Endothelial cell of umbilical vein (primary cell): ENCODE data around the gene DIS3L2. TPM values are rescaled to one million over a fixed set of nuclear protein-coding genes. Genes with fewer than 3 reads are reported as not detected.

Source experiments
- BruUV-seq: library from RNA; stranded (reverse); fragments of 400-500 nt; replicated peaks from 2 replicates; lab custom pipeline; 2021; lab: Mats Ljungman, UMichigan
- CTCF ChIA-PET: fragments of 300-600, 350-600 bp; sonication (Branson Sonifier 250); formaldehyde crosslinking; loops from one replicate; lab custom pipeline; 2021; ENCODE audit warnings: antibody characterized with exemption, inconsistent platforms; lab: Charles Lee
- POLR2A ChIA-PET: fragments of 300-600, 350-600 bp; sonication (Branson Sonifier 250); formaldehyde crosslinking; loops from one replicate; lab custom pipeline; 2021; ENCODE audit warnings: antibody characterized with exemption, inconsistent platforms; lab: Charles Lee
- DNase-seq: peaks from one replicate; pipeline ENCODE4 v3.0.0-alpha.2; 2011; ENCODE audit warnings: low read depth, low spot score
- FAIRE-seq: peaks from 2 replicates; lab custom pipeline; 2011; peaks lifted over from hg19 to GRCh38; lab: Jason Lieb, UNC
- H2AFZ ChIP-seq: 2 replicates; pipeline ENCODE4 v1.6.0; 2012; ENCODE audit warnings: low read depth, low read length, control low read depth, inconsistent platforms
- H3K27ac ChIP-seq: 2 replicates; pipeline ENCODE4 v1.5.1; 2011; ENCODE audit warnings: low read depth, mild to moderate bottlenecking, control low read depth, low read length, moderate library complexity; ENCODE audit not compliant: insufficient read depth
- H3K27me3 ChIP-seq, 2 experiments: 2 replicates each; pipeline versions ENCODE4 v1.6.0 to v1.6.1; 2011; ENCODE audit warnings: low read length in 2 of 2, mixed read lengths in 1 of 2; ENCODE audit not compliant: control insufficient read depth in 2 of 2, insufficient read depth in 2 of 2
- H3K36me3 ChIP-seq, 2 experiments: 2 replicates in 1 of 2; 3 replicates in 1 of 2; pipeline ENCODE4 v1.5.1; 2011; ENCODE audit warnings: low read length in 2 of 2, mild to moderate bottlenecking in 1 of 2, moderate library complexity in 1 of 2; ENCODE audit not compliant: control insufficient read depth in 2 of 2, insufficient read depth in 2 of 2; ENCODE audit errors: extremely low read depth in 1 of 2
- H3K4me1 ChIP-seq: 3 replicates; pipeline ENCODE4 v1.5.1; 2011; ENCODE audit warnings: mild to moderate bottlenecking, low read length; ENCODE audit not compliant: control insufficient read depth, insufficient read depth; ENCODE audit errors: extremely low read depth
- H3K4me2 ChIP-seq: 2 replicates; pipeline ENCODE4 v1.6.1; 2011; ENCODE audit warnings: low read length, control low read depth, mixed read lengths; ENCODE audit not compliant: insufficient read depth
- H3K4me3 ChIP-seq, 3 experiments: fragments of 200-600 bp in 1 of 3; sonication (generic), shearing (Covaris generic) in 1 of 3; replicated peaks in 1 of 3; 2 replicates each; pipeline ENCODE4 v1.5.1; 2011 to 2016; ENCODE audit warnings: control low read depth in 3 of 3, low read length in 3 of 3, mild to moderate bottlenecking in 2 of 3, inconsistent platforms in 1 of 3, low read depth in 1 of 3, moderate library complexity in 1 of 3; ENCODE audit not compliant: insufficient read depth in 1 of 3
- H3K79me2 ChIP-seq: 2 replicates; pipeline ENCODE4 v1.6.0; 2012; ENCODE audit warnings: low read length, inconsistent platforms; ENCODE audit not compliant: control insufficient read depth, insufficient read depth
- H3K9ac ChIP-seq: replicated peaks from 2 replicates; pipeline ENCODE3; 2011; ENCODE audit warnings: low read length, control low read depth; ENCODE audit not compliant: insufficient read depth; ENCODE audit errors: extremely low read depth
- H3K9me1 ChIP-seq: replicated peaks from 3 replicates; pipeline ENCODE4 v1.6.0; 2011; ENCODE audit warnings: mild to moderate bottlenecking, low read length; ENCODE audit not compliant: control insufficient read depth, insufficient read depth; ENCODE audit errors: extremely low read depth
- H3K9me3 ChIP-seq: replicated peaks from 2 replicates; pipeline ENCODE4 v1.5.1; 2012; ENCODE audit warnings: low read length, inconsistent platforms; ENCODE audit not compliant: control insufficient read depth, insufficient read depth
- H4K20me1 ChIP-seq: replicated peaks from 2 replicates; pipeline ENCODE3; 2011; ENCODE audit warnings: mild to moderate bottlenecking, low read length; ENCODE audit not compliant: control insufficient read depth, insufficient read depth; ENCODE audit errors: extremely low read depth
- EZH2 ChIP-seq: IDR thresholded peaks from 2 replicates; pipeline ENCODE4 v1.6.1; 2012; ENCODE audit warnings: borderline replicate concordance, low read depth, mild to moderate bottlenecking, moderate library complexity, low read length, inconsistent platforms; ENCODE audit not compliant: severe bottlenecking
- FOS ChIP-seq: IDR thresholded peaks from 2 replicates; pipeline ENCODE4 v1.6.1; 2011; ENCODE audit warnings: mild to moderate bottlenecking, low read length, moderate library complexity, borderline replicate concordance; ENCODE audit not compliant: insufficient read depth
- GATA2 ChIP-seq: IDR thresholded peaks from 2 replicates; pipeline ENCODE4 v1.7.0; 2011; ENCODE audit warnings: low read depth, mild to moderate bottlenecking, moderate library complexity, mixed read lengths, low read length; ENCODE audit not compliant: insufficient read length, insufficient read depth
- JUN ChIP-seq: IDR thresholded peaks from 2 replicates; pipeline ENCODE4 v1.6.1; 2011; ENCODE audit warnings: borderline replicate concordance, low read depth; ENCODE audit not compliant: insufficient read length, insufficient read depth
- MYC ChIP-seq: IDR thresholded peaks from one replicate; pipeline ENCODE4 v1.6.1; 2011; ENCODE audit warnings: mild to moderate bottlenecking, low read depth, low read length
- POLR2A ChIP-seq: IDR thresholded peaks from 2 replicates; pipeline ENCODE4 v1.6.1; 2012; ENCODE audit warnings: low read depth, mild to moderate bottlenecking, control low read depth, low read length
- POLR2AphosphoS5 ChIP-seq: IDR thresholded peaks from 2 replicates; pipeline ENCODE4 v1.6.1; 2012; ENCODE audit warnings: low read depth, mild to moderate bottlenecking, control low read depth, low read length, moderate library complexity; ENCODE audit not compliant: insufficient read depth
- dilution Hi-C: fragments of 300-500 bp; cut with MboI; formaldehyde crosslinking; loops from one replicate; pipeline ENCODE4 v1.15.0; 2019; ENCODE audit warnings: low sequenced_read_pairs; ENCODE audit not compliant: extremely low pct_ligation_motif_present
- intact Hi-C: fragments of 100-400 bp; cut with micrococcal nuclease; formaldehyde crosslinking; loops from one replicate; pipeline ENCODE4 v1.10.0; 2022
- polyA plus RNA-seq, 4 experiments: library from polyadenylated mRNA; depleted of rRNA in 3 of 4; stranded (reverse) in 3 of 4; unstranded in 1 of 4; fragments of >200 nt; gene quantifications; 2 replicates each; pipeline versions ENCODE4 v1.2.1 to v1.2.3, GENCODE V29; 2011 to 2012; ENCODE audit warnings: missing spikeins in 1 of 4
- total RNA-seq: library from RNA; stranded (reverse); gene quantifications from 2 replicates; pipeline ENCODE4 v1.2.3, GENCODE V29; 2021
- TF ChIP-seq, protein P1 (sequence below), 2 donors: IDR thresholded peaks; 1 replicate in 1 of 2; 2 replicates in 1 of 2; pipeline ENCODE4 v1.5.1; 2011; ENCODE audit warnings: low read length in 2 of 2, mild to moderate bottlenecking in 2 of 2, moderate library complexity in 2 of 2, control low read depth in 1 of 2, inconsistent platforms in 1 of 2, low read depth in 1 of 2; ENCODE audit not compliant: insufficient read depth in 1 of 2; ENCODE audit errors: extremely low read depth in 1 of 2

DIS3L2 gene
- total and polyA plus RNA-seq, 2 donors (not counting 3 experiments of a cell fraction or from before 2014, with no cell fraction given): 14.6 to 31.2 TPM

DNA sequence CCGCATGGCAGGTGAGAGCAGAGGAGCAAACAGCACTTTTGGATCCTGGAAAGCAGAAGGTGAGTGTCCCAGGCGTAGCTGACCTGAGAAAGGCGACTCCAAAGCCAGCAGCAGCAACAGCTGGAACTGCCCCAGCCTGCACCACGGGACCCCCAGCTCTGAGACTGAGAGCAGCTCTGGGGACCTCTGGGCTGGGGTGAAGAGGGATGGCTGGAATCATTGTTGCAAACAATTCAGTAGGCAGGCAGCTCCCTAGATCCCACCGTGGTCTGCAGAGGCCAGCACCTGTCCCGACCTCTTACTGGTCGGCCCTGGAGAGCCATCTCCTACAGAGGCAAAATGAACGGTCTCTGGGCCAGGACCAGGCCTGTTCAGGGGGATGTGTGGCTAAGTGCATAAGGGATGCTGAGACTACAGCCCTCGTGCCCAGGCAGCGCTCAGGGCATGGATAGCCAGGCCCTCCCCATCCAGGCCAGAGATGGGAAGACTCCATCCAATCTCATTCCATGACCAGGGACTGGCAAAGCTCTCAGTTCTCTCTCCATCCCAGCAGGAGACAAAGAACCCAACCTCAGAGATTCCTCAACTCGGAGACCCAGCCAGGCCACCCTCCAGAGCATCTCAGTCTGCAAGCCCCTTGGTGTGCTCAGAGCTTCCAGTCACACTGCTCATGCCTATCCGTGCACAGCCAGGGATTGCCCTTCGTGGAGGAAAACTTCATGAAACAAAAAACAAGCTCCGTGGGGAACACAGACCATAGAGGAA, 378.8 kb downstream of the DIS3L2 start:
- DNase-seq: no peak
- Histone ChIP-seq H3K9me3 (no peaks in the 10 kb centered on the region), H3K9me1 (no peaks in the 10 kb centered on the region), H3K4me3 (no peak overlapping the region), H4K20me1 (no peaks in the 10 kb centered on the region), H3K27me3 (no peaks in the 10 kb centered on the region), H3K79me2 (no peaks in the 10 kb centered on the region), H2AFZ (no peak overlapping the region), H3K27ac (no peak overlapping the region), H3K36me3 (peaks cover 0 to 3% of the 10 kb centered on the region in 2 experiments), H3K4me1 (no peaks in the 10 kb centered on the region), H3K9ac (no peak overlapping the region), H3K4me2 (no peak overlapping the region)
- FAIRE-seq: no peak
- no peak for TF ChIP-seq POLR2AphosphoS5
- TF ChIP-seq GATA2: no peak
- no peak for TF ChIP-seq POLR2A
- TF ChIP-seq, protein P1, sequence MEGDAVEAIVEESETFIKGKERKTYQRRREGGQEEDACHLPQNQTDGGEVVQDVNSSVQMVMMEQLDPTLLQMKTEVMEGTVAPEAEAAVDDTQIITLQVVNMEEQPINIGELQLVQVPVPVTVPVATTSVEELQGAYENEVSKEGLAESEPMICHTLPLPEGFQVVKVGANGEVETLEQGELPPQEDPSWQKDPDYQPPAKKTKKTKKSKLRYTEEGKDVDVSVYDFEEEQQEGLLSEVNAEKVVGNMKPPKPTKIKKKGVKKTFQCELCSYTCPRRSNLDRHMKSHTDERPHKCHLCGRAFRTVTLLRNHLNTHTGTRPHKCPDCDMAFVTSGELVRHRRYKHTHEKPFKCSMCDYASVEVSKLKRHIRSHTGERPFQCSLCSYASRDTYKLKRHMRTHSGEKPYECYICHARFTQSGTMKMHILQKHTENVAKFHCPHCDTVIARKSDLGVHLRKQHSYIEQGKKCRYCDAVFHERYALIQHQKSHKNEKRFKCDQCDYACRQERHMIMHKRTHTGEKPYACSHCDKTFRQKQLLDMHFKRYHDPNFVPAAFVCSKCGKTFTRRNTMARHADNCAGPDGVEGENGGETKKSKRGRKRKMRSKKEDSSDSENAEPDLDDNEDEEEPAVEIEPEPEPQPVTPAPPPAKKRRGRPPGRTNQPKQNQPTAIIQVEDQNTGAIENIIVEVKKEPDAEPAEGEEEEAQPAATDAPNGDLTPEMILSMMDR (IDR thresholded peaks at IDR 0.05; ENCODE audit: extremely low read depth in 1 of 2, insufficient read depth in 1 of 2, low read depth in 1 of 2, low read length in 2 of 2): no peak
- no peak for TF ChIP-seq EZH2
- TF ChIP-seq FOS: no peak
- TF ChIP-seq MYC: no peak
- TF ChIP-seq JUN: no peak
- intact Hi-C loops: no loop called here
- BruUV-seq: no TSS peak
- dilution Hi-C loops: no loop called here
- ChIA-PET CTCF (interaction anchor here (0.9 to 1.5 kb wide), 3 partner anchors 13 to 434 kb away, joined by 3 to 4 read pairs (median 3); no protein-coding TSS in a partner anchor), POLR2A (no interaction called here)
